ENCODE data around the gene CABP1.

GRCh38 chr12:120625557-120626419 is 14.6 kb upstream of the CABP1 start:
- TF ChIP-seq, protein P1, sequence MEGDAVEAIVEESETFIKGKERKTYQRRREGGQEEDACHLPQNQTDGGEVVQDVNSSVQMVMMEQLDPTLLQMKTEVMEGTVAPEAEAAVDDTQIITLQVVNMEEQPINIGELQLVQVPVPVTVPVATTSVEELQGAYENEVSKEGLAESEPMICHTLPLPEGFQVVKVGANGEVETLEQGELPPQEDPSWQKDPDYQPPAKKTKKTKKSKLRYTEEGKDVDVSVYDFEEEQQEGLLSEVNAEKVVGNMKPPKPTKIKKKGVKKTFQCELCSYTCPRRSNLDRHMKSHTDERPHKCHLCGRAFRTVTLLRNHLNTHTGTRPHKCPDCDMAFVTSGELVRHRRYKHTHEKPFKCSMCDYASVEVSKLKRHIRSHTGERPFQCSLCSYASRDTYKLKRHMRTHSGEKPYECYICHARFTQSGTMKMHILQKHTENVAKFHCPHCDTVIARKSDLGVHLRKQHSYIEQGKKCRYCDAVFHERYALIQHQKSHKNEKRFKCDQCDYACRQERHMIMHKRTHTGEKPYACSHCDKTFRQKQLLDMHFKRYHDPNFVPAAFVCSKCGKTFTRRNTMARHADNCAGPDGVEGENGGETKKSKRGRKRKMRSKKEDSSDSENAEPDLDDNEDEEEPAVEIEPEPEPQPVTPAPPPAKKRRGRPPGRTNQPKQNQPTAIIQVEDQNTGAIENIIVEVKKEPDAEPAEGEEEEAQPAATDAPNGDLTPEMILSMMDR (IDR thresholded peaks at IDR 0.05; ENCODE audit: low read length) = peak; percentile 14
- no peak for TF ChIP-seq EZH2 (optimal IDR thresholded peaks at IDR 0.05; ENCODE audit: low read depth, low read length)

Measured in MM.1S (cell line).